HG02885 (cell line): ENCODE measurements around the gene MT1A.

Experiments
- ATAC-seq: cut with Tn5 transposase; IDR thresholded peaks from one replicate; pipeline ENCODE4 v1.9.1; 2021; ENCODE audit warnings: mild to moderate bottlenecking; ENCODE audit not compliant: unreplicated experiment, poor library complexity

Gene MT1A

DNA sequence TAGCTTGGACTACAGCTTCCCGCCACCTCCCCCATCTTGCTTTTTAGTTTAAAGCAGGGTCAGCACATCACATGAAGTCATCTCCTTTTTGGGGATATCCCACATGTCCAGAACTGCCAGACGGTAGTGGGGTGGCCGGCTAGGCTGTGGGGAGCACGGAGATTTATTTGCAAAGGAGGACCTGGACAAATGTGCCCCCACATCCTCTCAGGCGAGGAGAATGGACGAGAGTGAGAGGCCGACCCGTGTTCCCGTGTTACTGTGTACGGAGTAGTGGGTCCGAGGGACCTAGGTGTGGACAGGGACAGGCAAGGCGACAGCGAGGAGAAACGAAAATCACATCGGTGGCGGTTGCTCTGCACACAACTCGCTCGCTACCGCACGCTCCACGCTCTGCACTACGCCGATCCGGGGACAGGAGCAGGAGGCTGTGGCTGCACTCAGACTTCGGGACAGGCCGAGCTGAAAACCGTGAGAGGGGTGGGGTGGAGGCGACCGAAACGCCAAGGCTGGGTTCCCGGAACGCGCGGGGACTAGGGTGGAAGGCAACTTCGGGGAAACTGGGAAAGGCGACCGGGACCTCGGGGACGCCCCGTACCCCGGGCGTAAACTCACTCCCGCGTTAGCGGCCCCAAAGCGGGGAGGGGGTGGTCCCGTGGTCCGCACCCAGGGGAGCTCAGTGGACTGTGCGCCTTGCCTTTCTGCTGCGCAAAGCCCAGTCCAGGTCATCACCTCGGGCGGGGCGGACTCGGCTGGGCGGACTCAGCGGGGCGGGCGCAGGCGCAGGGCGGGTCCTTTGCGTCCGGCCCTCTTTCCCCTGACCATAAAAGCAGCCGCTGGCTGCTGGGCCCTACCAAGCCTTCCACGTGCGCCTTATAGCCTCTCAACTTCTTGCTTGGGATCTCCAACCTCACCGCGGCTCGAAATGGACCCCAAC is at the start of gene MT1A:
TSS of gene MT1A (plus strand) at position 853 of the 937 bp plus-strand sequence. CDS start at position 926, 73 bp downstream.
- ATAC-seq: no peak

DNA sequence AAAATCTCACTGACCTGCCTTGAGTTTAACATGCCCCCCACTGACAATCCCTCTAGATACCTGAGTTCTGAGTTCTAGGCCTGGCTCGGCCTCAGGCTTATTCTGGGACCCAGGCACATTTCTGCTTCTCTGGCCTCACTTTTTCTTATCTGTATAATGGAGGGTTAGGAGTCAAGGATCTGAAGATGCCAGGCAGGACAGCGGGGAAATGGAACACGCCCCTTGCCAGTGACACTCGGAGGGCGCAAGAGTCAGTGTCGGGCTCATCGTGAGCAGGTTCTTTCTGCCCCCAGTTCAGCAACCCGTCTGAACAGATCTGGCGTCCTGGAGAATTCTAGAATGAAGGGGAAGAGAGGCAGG is 49.7 kb upstream of the MT1A start:
- no peak for ATAC-seq

- no peak for ATAC-seq
Measured at GRCh38 chr16:56589141-56590039, 49.1 kb upstream of the MT1A start, which contains the start of gene MT3. MT3 (plus strand) TSS chr16:56589528; CDS start chr16:56589591, 63 bp downstream.

GRCh38 chr16:56591377-56592060 is 46.9 kb upstream of the MT1A start:
- no peak for ATAC-seq

GRCh38 chr16:56593573-56594291 is 44.7 kb upstream of the MT1A start:
- no peak for ATAC-seq

DNA sequence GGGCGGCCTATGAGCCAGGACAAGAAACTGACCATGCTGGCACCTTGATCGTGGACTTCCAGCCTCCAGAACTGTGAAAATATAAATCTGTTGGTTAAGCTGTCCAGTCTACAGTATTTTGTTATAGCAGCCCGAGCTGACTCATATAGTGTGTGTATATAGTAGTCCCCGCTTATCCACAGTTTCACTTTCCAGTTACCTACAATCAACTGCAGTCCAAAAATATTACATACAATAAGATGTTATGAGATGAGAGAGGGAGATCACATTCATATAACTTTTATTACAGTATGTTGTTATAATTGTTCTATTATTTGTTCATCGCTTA is 44.2 kb upstream of the MT1A start:
- ATAC-seq: no peak

DNA sequence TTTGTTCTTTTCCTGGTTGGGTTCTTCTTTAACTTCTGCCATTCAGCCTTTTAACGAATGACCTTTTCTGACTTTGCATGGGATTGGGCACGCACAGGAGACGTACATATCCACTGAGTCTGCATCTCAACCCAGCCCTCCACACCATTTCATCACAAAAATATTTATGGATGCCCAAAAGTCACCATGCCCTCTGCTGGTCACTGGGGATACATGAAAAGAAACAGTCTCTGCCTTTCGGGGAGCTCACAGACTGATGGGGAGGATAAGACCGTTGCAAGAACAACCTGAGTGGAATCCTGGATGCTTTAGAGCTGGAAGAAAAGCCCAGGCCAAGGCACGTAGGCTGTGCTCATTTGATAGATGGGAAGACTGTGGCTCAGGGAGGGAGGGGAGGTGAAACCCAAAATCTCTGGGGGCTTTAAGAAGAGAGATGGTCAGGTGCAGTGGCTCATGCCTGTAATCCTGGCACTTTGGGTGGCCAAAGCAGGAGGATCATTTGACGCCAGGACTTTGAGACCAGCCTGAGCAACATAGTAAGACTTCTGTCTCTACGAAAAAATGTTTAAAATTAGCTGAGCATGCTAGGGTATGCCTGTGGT is 38.0 kb upstream of the MT1A start:
- ATAC-seq: no peak

- ATAC-seq: no peak
Measured at GRCh38 chr16:56601325-56601724, 37.1 kb upstream of the MT1A start.

GRCh38 chr16:56603589-56603988 is 34.9 kb upstream of the MT1A start:
- no peak for ATAC-seq

- no peak for ATAC-seq
Measured at GRCh38 chr16:56604966-56605365, 33.5 kb upstream of the MT1A start.

GRCh38 chr16:56605475-56605874 is 33.0 kb upstream of the MT1A start:
- no peak for ATAC-seq

DNA sequence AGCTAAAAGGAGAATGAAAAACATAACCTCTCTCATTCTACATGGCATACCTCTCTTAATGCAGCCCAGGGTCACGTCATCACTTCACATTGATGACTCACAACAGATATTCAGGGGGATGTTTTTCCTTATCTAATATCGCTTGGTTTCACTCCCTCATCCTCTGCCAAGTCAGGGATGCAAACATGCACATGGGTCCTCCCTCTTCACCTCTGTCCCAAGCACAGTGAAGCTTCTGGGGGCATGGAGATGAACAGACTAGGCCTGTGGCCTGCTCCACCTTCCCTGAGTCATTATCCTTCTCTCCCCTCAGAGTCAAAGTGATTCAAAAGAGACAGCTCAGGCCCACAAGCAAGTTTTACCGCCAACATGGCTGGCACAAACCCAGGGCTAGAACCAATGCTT is 32.4 kb upstream of the MT1A start:
- no peak for ATAC-seq

GRCh38 chr16:56606476-56607108 is 31.9 kb upstream of the MT1A start:
- no peak for ATAC-seq

DNA sequence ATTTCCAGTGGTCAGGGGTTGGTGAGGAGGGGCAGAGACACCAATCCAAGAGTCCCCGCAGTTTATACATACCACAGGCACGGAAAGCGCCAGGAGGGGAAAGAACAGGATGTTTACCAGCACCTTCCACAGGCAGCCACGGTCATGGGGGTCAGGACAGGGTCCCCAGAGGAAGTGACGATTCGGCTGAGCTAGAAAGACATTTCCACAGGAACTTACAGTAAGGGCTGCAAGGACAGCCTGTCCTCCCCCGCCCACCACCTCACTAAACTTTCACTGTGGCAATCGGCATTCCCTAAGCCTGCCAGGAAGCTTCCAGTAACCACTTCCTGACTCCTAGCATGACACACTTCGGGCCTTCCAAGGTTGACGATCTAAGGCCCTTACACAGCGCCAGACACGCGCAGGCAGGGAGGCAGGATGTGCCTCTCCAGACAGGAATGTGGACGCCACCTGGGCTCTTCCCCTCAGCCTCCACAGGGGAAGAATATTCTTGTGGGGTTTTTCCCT is 31.3 kb upstream of the MT1A start:
- ATAC-seq: no peak

GRCh38 chr16:56607675-56608042 is 30.8 kb upstream of the MT1A start:
- ATAC-seq: no peak

DNA sequence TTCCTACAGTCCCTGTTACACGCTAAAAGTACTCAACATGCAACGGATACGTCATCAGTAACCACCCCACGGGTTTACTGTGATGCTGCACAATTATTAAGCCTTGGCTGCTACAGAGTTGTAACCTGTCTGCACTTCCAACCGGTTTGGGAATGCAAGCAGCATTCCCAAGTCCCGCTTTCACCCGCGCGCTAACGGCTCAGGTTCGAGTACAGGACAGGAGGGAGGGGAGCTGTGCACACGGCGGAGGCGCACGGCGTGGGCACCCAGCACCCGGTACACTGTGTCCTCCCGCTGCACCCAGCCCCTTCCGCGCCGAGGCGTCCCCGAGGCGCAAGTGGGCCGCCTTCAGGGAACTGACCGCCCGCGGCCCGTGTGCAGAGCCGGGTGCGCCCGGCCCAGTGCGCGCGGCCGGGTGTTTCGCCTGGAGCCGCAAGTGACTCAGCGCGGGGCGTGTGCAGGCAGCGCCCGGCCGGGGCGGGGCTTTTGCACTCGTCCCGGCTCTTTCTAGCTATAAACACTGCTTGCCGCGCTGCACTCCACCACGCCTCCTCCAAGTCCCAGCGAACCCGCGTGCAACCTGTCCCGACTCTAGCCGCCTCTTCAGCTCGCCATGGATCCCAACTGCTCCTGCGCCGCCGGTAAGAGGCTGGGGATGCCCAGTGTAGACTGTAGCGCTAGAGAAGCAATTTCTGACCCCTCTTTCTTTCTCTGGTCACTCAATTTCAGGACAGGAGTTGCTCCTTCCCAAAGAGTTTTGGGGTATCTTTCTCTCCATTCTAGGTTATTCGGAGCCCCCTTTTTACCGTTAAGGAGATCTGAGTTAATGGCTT is 30.2 kb upstream of the MT1A start, which contains the start of gene MT2A:
TSS of gene MT2A (plus strand) at position 542 of the 833 bp plus-strand sequence. CDS start at position 614, 72 bp downstream.
- peak; percentile 92 for ATAC-seq

DNA sequence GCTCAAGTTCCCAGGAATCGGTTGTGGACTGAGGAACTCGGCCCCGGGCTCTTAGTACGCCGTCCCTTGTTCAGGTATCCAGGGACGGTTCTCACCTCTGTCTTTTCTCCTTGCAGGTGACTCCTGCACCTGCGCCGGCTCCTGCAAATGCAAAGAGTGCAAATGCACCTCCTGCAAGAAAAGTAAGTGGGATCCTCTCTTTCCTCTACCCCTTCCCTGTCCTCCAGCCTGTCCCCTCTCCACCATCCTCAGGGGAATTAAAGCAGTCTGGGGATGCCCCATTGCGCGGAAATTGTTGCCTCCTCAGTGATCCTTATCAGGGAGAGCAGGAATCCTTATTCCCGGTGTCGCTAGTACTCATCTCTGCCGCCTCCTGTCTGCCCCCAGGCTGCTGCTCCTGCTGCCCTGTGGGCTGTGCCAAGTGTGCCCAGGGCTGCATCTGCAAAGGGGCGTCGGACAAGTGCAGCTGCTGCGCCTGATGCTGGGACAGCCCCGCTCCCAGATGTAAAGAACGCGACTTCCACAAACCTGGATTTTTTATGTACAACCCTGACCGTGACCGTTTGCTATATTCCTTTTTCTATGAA is 29.5 kb upstream of the MT1A start:
- no peak for ATAC-seq
